GM12874 (cell line): ENCODE data around the gene PPFIBP2.

Source experiments
- CTCF ChIP-seq: IDR thresholded peaks from 2 replicates; pipeline ENCODE4 v1.5.1; 2011; ENCODE audit warnings: low read depth, mild to moderate bottlenecking, control low read depth, low read length, moderate library complexity; ENCODE audit not compliant: insufficient read depth

PPFIBP2 gene

GRCh38 chr11:7672960-7673723 lies 159.3 kb downstream of the PPFIBP2 start, which contains the start of gene CYB5R2:
Gene CYB5R2, minus strand, starts transcription at chr11:7673500. Its CDS starts 675 bp downstream, at chr11:7672825.
- TF ChIP-seq CTCF = no peak

- no peak for TF ChIP-seq CTCF
These were observed 160.1 kb downstream of the PPFIBP2 start for GRCh38 chr11:7673724-7674434.

- TF ChIP-seq CTCF = no peak
These were observed 161.8 kb downstream of the PPFIBP2 start for GRCh38 chr11:7675631-7676030.

GRCh38 chr11:7677071-7677470 lies 163.3 kb downstream of the PPFIBP2 start:
- no peak for TF ChIP-seq CTCF

- TF ChIP-seq CTCF = no peak
These were observed 164.0 kb downstream of the PPFIBP2 start for GRCh38 chr11:7677796-7678201.

GRCh38 chr11:7683571-7683970 lies 169.8 kb downstream of the PPFIBP2 start:
- no peak for TF ChIP-seq CTCF

GRCh38 chr11:7686761-7687160 lies 173.0 kb downstream of the PPFIBP2 start:
- no peak for TF ChIP-seq CTCF
